Karpas-422 (cell line): ENCODE measurements around the gene PGS1. TPM values are rescaled to one million over a fixed set of nuclear protein-coding genes. Genes with fewer than 3 reads are reported as not detected.

Experiments
- DNase-seq: peaks from one replicate; pipeline ENCODE4 v3.0.0-alpha.2; 2015
- H2AFZ ChIP-seq: fragments of 200-600 bp; sonication (generic); 2 replicates; pipeline ENCODE4 v1.6.1; 2014; ENCODE audit warnings: antibody characterized with exemption, low read length, mixed read lengths
- H3K27ac ChIP-seq: fragments of 200-600 bp; sonication (generic); 2 replicates; pipeline ENCODE4 v1.5.1; 2014; ENCODE audit warnings: mild to moderate bottlenecking, low read length, moderate library complexity
- H3K27me3 ChIP-seq: fragments of 200-600 bp; sonication (generic); 2 replicates; pipeline ENCODE4 v1.6.1; 2014; ENCODE audit warnings: low read length, mixed read lengths
- H3K36me3 ChIP-seq: fragments of 200-600 bp; sonication (generic); 2 replicates; pipeline ENCODE4 v1.6.1; 2014; ENCODE audit warnings: low read length, mixed read lengths; ENCODE audit not compliant: insufficient read depth
- H3K4me1 ChIP-seq: fragments of 200-600 bp; sonication (generic); 2 replicates; pipeline ENCODE4 v1.6.1; 2014; ENCODE audit warnings: mild to moderate bottlenecking, low read length, mixed read lengths
- H3K4me2 ChIP-seq: fragments of 200-600 bp; sonication (generic); 2 replicates; pipeline ENCODE4 v1.6.1; 2014; ENCODE audit warnings: low read length, low read depth, mild to moderate bottlenecking; ENCODE audit not compliant: poor library complexity, severe bottlenecking
- H3K4me3 ChIP-seq: fragments of 200-600 bp; sonication (generic); 2 replicates; pipeline ENCODE4 v1.5.1; 2014; ENCODE audit warnings: mild to moderate bottlenecking, antibody characterized with exemption, low read length, mixed read lengths
- H3K79me2 ChIP-seq: fragments of 200-600 bp; sonication (generic); 2 replicates; pipeline ENCODE4 v1.6.1; 2014; ENCODE audit warnings: mild to moderate bottlenecking, low read length, mixed read lengths
- H3K9ac ChIP-seq: fragments of 200-600 bp; sonication (generic); 2 replicates; pipeline ENCODE4 v1.6.0; 2014; ENCODE audit warnings: low read length
- H3K9me2 ChIP-seq: fragments of 200-600 bp; sonication (generic), shearing (Covaris generic); replicated peaks from 2 replicates; pipeline ENCODE4 v1.6.0; 2014; ENCODE audit warnings: mild to moderate bottlenecking, low read length, moderate library complexity; ENCODE audit not compliant: insufficient read depth
- H3K9me3 ChIP-seq: fragments of 300-700, 200-600 bp; sonication (generic); 2 replicates; pipeline ENCODE4 v1.6.1; 2014; ENCODE audit warnings: low read length, mixed read lengths
- H4K20me1 ChIP-seq: fragments of 200-600 bp; sonication (generic); 2 replicates; pipeline ENCODE4 v1.6.1; 2014; ENCODE audit warnings: mild to moderate bottlenecking, antibody characterized with exemption, low read length, low read depth; ENCODE audit not compliant: insufficient read depth
- total RNA-seq: library from RNA; depleted of rRNA; stranded (reverse); fragments of >200 nt; shearing (Covaris generic); gene quantifications from 2 replicates; pipeline ENCODE4 v1.2.3, GENCODE V29; 2014; ENCODE audit warnings: low replicate concordance

Gene PGS1
- total RNA-seq, 1 experiment from 2014 or later = 15.9 TPM

DNA sequence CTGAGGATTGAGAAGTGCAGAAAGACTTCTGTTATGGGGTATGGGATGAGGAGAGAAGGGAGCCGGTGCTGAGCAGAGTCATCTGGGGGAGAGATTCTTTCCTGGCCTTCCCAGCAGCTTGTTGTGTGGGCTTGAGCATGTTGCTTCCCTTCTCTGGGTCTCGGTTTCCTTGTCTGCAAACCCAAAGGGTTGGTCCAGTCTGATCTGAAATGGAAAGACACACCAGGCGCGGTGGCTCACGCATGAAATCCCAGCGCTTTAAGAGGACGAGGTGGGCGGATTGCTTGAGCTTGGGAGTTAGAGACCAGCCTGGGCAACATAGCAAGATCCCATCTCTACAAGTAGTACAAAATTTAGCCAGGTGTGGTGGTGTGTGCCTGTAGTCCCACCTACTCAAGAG is 24.6 kb upstream of the PGS1 start:
- Histone ChIP-seq H4K20me1 (peaks cover 14% of the 10 kb centered on the region; the same call in 1 of the 2 replicates), H3K36me3 (no peaks in the 10 kb centered on the region)

DNA sequence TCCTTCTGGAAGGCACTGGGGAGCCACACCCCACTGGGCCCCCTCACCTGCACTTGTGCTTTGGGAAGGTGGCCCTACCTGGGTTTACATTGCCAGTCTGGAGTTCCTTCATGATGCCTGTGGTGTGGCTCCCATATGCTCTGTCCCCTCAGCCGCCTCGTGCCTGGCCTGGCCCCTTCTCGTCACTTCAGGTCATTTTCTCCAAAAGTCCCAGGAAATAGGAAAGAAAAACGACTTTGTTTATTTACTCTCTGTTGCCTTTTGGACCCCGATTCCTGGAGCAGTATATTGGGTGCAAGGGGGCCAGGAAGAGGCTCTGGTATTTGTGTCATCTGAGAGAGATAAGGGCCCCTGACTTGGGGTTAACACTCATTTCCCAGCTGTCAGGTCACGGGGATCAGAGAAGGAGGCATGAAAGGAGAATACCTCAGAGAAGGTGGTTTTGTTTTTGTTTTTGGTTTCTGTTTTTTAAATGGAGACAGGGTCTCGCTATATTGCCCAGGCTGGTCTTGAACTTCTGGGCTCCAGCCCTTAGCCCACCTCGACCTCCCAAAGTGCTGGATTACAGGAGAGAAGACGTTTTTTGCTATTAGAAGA is 23.3 kb upstream of the PGS1 start:
- Histone ChIP-seq H3K27ac (no peak overlapping the region), H3K4me3 (no peak overlapping the region), H4K20me1 (peaks cover 14% of the 10 kb centered on the region; the same call in 1 of the 2 replicates), H3K9me3 (no peaks in the 10 kb centered on the region), H3K9ac (no peak overlapping the region), H3K9me2 (no peaks in the 10 kb centered on the region), H2AFZ (no peak overlapping the region), H3K79me2 (no peaks in the 10 kb centered on the region), H3K4me2 (no peak overlapping the region), H3K4me1 (peaks cover 31% of the 10 kb centered on the region), H3K27me3 (no peaks in the 10 kb centered on the region), H3K36me3 (no peaks in the 10 kb centered on the region)
- DNase-seq = no peak

More for the DNA sequence above, 24.6 kb upstream of the PGS1 start:
- Histone ChIP-seq H3K4me3 (no peak overlapping the region), H3K9me2 (no peaks in the 10 kb centered on the region), H3K4me1 (peaks cover 31% of the 10 kb centered on the region), H2AFZ (no peak overlapping the region), H3K27me3 (no peaks in the 10 kb centered on the region), H3K9me3 (no peaks in the 10 kb centered on the region), H3K9ac (no peak overlapping the region), H3K4me2 (no peak overlapping the region), H3K79me2 (no peaks in the 10 kb centered on the region), H3K27ac (no peak overlapping the region)
- no peak for DNase-seq

DNA sequence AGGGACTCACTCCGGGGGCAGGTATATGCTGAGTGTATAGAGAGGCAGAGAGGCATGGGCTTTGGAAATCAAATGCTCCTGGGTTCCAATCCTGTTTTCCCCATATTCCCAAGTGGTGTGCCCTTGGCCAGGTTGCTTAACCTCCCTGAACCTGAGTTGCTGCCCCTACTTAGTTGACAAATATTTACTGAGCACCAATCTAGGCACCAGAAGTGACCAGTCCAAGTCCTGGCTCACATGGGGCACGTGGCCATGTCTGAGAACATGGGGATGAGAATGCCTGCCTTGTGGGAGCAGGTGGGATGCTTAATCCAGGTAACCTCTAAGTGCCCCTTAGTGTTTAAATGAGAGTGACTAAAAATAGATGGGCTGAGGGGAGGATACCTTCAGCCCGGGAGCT is 22.7 kb upstream of the PGS1 start:
- Histone ChIP-seq H3K9me3 (no peaks in the 10 kb centered on the region), H3K79me2 (no peaks in the 10 kb centered on the region), H3K4me1 (peaks cover 35% of the 10 kb centered on the region), H3K4me3 (no peak overlapping the region), H3K27ac (no peak overlapping the region), H2AFZ (no peak overlapping the region), H4K20me1 (peaks cover 18% of the 10 kb centered on the region; the same call in 1 of the 2 replicates), H3K36me3 (no peaks in the 10 kb centered on the region), H3K9ac (peak overlapping the region; percentile 27; the same call in 1 of the 2 replicates), H3K9me2 (no peaks in the 10 kb centered on the region), H3K27me3 (no peaks in the 10 kb centered on the region), H3K4me2 (peak overlapping the region; percentile 59)
- no peak for DNase-seq

DNA sequence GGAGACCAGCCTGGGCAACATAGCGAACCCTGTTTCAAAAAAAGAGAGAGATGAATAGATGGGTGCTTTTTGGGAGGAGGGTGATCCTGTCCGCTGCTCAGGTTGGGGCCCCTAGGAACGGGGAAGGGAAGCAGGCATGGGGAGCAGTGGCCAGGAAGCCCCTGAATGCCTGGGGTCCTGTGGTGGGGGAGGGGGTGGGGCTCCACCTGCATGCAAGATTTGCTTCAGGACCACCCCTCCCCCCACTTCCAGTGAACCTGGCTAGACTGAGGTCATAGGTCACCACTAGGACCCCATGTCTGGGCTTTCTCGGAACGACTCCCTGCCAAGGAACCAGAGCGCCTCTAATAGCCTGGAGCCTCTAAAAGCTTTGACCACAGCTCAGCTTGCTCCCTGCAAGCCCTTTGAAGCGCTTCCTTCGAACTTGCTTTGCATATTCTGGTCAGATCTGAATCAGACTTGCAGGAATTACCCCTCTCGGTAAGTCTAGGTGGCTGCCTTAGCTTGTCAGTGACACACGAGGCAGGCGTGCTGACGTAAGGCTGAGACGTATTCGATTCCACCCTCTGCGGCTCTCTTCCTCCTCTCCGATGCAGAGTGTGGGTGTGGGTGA is 22.2 kb upstream of the PGS1 start:
- H3K4me1 ChIP-seq = peaks cover 35% of the 10 kb centered on the region
- H3K4me3 ChIP-seq = peak overlapping the region; percentile 45; the same call in 1 of the 2 replicates
- peak; percentile 97 for DNase-seq
- no peak overlapping the region for H3K27ac ChIP-seq
- peak overlapping the region; percentile 27 for H3K9ac ChIP-seq
- H3K27me3 ChIP-seq = no peaks in the 10 kb centered on the region
- no peaks in the 10 kb centered on the region for H3K79me2 ChIP-seq
- H4K20me1 ChIP-seq = peaks cover 22% of the 10 kb centered on the region; the same call in 1 of the 2 replicates
- no peak overlapping the region for H2AFZ ChIP-seq
- no peaks in the 10 kb centered on the region for H3K36me3 ChIP-seq
- H3K9me3 ChIP-seq = no peaks in the 10 kb centered on the region
- H3K9me2 ChIP-seq = no peaks in the 10 kb centered on the region
- H3K4me2 ChIP-seq = peak overlapping the region; percentile 59

GRCh38 chr17:78357177-78357586 is 21.3 kb upstream of the PGS1 start:
- Histone ChIP-seq H4K20me1 (peaks cover 25% of the 10 kb centered on the region; the same call in 1 of the 2 replicates), H3K79me2 (no peaks in the 10 kb centered on the region), H3K36me3 (no peaks in the 10 kb centered on the region), H3K4me1 (peaks cover 35% of the 10 kb centered on the region), H2AFZ (no peak overlapping the region), H3K4me2 (peak overlapping the region; percentile 57), H3K9me2 (no peaks in the 10 kb centered on the region), H3K9ac (no peak overlapping the region), H3K27me3 (no peaks in the 10 kb centered on the region), H3K4me3 (peak overlapping the region; percentile 15; the same call in 1 of the 2 replicates), H3K27ac (no peak overlapping the region), H3K9me3 (no peaks in the 10 kb centered on the region)
- no peak for DNase-seq

DNA sequence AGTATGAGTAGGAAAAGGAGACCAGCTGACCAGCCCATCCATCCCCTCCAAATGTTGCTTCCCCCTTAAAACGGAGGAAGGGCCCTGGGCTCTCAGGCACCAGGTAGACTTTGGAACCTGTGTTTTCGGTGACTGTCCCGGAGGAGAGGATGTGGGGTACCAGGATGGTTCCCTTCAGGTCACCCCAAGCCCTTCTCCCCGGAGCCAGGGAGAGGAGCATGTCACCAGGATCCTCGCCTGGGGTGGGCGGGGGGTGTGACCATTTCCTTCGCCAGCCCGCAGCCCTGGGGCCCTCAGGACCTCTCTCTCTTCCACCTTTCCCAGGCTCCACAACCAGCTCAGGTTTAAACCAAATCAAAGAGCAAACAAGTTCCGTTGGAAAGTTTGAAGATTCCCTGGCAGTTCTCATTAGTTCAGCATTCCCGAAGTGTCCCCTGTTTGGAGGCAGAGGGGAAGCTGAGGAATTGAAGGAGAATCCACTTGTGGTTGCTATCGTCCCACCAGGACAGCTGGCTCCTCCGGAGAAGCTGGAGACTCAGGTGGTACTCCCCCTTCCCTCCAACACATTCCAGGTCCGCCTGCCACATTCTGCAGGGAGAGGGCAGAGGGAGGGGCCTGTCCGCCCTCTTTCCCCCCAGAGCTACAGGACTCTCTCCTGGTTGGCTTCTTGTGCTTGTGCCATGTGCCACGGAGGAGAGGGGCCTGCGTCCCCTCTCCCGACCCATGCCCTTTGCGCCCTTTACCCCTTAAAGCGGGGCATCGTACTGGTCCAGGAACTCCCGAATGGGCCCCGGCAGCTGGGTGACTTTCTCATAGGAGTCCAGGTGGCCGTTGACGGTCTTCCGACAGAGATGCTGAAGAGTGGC is 20.5 kb upstream of the PGS1 start:
- peaks cover 21% of the 10 kb centered on the region; the same call in 1 of the 2 replicates for H4K20me1 ChIP-seq
- H3K9me3 ChIP-seq = no peaks in the 10 kb centered on the region
- H3K4me1 ChIP-seq = peaks cover 30% of the 10 kb centered on the region
- no peaks in the 10 kb centered on the region for H3K36me3 ChIP-seq
- no peak for DNase-seq
- no peak overlapping the region for H3K4me3 ChIP-seq
- no peak overlapping the region for H3K4me2 ChIP-seq
- no peak overlapping the region for H2AFZ ChIP-seq
- H3K79me2 ChIP-seq = no peaks in the 10 kb centered on the region
- H3K9me2 ChIP-seq = no peaks in the 10 kb centered on the region
- H3K27ac ChIP-seq = no peak overlapping the region
- H3K9ac ChIP-seq = no peak overlapping the region
- no peaks in the 10 kb centered on the region for H3K27me3 ChIP-seq

- no peaks in the 10 kb centered on the region for H3K79me2 ChIP-seq
- H3K9me2 ChIP-seq = no peaks in the 10 kb centered on the region
- H3K27me3 ChIP-seq = no peaks in the 10 kb centered on the region
- H3K4me1 ChIP-seq = peaks cover 24% of the 10 kb centered on the region
- peaks cover 17% of the 10 kb centered on the region; the same call in 1 of the 2 replicates for H4K20me1 ChIP-seq
- no peak overlapping the region for H3K9ac ChIP-seq
- H3K4me3 ChIP-seq = no peak overlapping the region
- DNase-seq = no peak
- H3K36me3 ChIP-seq = no peaks in the 10 kb centered on the region
- no peaks in the 10 kb centered on the region for H3K9me3 ChIP-seq
- no peak overlapping the region for H2AFZ ChIP-seq
- H3K4me2 ChIP-seq = no peak overlapping the region
- no peak overlapping the region for H3K27ac ChIP-seq
Measured at GRCh38 chr17:78358538-78359320, 19.7 kb upstream of the PGS1 start.
